Measurements from ENCODE around the gene VPS37B.

The VPS37B gene

DNA sequence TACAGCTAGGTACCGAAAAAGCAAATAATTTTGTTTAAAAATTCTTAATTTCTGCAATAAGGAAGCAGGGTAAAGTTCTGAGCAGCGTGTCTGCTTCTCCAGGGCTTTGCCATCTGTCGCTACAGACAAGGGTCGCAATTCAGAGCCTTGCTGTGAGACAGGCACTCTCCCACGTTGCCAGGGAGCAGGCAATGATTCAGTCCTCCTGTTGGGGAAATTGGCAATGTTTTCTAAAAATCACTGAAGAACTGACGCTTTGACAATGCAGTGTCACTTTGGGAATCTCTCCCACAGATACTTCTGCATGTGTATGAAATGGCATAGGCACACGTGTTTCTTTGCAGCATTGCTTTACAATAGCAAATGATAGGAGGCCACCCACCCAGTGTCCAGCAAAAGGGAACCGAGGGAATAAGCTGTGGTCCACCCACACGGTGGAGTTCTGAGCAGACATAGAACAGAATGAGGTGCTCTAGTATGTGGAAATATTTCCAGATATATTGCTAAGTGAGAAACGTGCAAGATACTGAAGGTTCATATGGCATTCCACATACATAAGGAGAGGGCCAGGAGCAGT is 76.6 kb downstream of the VPS37B start:
- no peak overlapping the region for H3K4me3 ChIP-seq (ENCODE audit: control insufficient read depth, low read depth, low read length)
- DNase-seq (ENCODE audit: low read depth), result no peak
- TF ChIP-seq, protein P1, sequence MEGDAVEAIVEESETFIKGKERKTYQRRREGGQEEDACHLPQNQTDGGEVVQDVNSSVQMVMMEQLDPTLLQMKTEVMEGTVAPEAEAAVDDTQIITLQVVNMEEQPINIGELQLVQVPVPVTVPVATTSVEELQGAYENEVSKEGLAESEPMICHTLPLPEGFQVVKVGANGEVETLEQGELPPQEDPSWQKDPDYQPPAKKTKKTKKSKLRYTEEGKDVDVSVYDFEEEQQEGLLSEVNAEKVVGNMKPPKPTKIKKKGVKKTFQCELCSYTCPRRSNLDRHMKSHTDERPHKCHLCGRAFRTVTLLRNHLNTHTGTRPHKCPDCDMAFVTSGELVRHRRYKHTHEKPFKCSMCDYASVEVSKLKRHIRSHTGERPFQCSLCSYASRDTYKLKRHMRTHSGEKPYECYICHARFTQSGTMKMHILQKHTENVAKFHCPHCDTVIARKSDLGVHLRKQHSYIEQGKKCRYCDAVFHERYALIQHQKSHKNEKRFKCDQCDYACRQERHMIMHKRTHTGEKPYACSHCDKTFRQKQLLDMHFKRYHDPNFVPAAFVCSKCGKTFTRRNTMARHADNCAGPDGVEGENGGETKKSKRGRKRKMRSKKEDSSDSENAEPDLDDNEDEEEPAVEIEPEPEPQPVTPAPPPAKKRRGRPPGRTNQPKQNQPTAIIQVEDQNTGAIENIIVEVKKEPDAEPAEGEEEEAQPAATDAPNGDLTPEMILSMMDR (conservative IDR thresholded peaks at IDR 0.05; ENCODE audit: control insufficient read depth, insufficient read depth, low read depth, low read length), result no peak
